Left lobe of liver (tissue), 2 donors: ENCODE data around the gene RNF31. TPM values are rescaled to one million over a fixed set of nuclear protein-coding genes. Genes with fewer than 3 reads are reported as not detected.
"Not testable (repeated sequence)": the region's sequence is repeated elsewhere in the genome, so short reads cannot be mapped to it uniquely, and the experiment has no call there.

Source experiments
- ATAC-seq: fragments of 200-7000 bp; cut with Tn5 transposase; one replicate; pipeline ENCODE4 v1.9.1; 2020; ENCODE audit warnings: mild to moderate bottlenecking, moderate library complexity
- DNase-seq: peaks from one replicate; pipeline ENCODE4 v3.0.0-alpha.2; 2020; ENCODE audit warnings: low spot score
- total RNA-seq: library from RNA; stranded (reverse); gene quantifications from one replicate; pipeline ENCODE4 v1.2.1, GENCODE V29; 2021
- donor health status: DM: no; HTN: no; CAD: no; lungs with moderate emphysema.
- donor health status: DM: no; HTN: yes; CAD: no.

Gene RNF31
- 28.6 TPM for total RNA-seq

DNA sequence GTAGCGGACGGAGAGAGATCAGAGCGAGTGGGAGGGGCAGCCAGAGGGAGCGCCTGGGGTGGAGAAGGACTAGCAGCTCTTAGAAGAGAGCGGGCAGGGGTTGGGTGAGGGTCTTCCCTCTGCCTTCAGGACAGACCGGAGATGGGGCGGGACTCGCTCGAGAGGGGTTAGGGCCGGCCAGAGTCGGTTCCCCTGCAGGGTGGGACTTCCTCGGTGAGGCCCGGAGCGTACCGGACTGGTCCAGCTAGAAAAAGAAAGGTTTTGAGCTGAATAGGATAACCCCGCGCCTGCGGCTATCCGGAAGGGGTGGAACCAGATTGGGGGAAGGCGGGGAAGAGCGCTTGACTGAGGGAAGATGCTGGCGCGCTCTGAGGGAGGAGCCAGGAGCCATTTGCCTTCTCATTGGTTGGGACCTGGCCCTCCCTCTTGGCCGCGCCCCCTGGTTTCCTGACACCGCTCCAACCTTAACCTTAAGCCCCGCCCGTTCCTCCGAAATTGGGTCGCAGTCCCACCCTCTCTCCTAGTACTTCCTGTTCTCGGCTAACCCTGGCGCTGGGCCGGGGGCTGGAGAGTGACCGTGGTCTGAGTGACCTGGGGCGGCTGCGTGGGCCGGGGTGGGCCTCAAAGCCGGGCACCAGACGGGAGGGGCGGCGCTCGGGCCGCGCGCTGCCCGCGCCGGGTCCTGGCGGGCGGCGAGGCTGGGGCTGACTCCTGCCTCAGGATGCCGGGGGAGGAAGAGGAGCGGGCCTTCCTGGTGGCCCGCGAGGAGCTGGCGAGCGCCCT, at the start of gene RNF31:
TSS of gene RNF31 (plus strand) at position 521 of the 783 bp plus-strand sequence. CDS start at position 722, 201 bp downstream.
- DNase-seq (peak; percentile 98), ATAC-seq (peak; percentile 87)

- DNase-seq (no peak), ATAC-seq (no peak)
These were observed 48.9 kb upstream of the RNF31 start for GRCh38 chr14:24098229-24098926.

DNA sequence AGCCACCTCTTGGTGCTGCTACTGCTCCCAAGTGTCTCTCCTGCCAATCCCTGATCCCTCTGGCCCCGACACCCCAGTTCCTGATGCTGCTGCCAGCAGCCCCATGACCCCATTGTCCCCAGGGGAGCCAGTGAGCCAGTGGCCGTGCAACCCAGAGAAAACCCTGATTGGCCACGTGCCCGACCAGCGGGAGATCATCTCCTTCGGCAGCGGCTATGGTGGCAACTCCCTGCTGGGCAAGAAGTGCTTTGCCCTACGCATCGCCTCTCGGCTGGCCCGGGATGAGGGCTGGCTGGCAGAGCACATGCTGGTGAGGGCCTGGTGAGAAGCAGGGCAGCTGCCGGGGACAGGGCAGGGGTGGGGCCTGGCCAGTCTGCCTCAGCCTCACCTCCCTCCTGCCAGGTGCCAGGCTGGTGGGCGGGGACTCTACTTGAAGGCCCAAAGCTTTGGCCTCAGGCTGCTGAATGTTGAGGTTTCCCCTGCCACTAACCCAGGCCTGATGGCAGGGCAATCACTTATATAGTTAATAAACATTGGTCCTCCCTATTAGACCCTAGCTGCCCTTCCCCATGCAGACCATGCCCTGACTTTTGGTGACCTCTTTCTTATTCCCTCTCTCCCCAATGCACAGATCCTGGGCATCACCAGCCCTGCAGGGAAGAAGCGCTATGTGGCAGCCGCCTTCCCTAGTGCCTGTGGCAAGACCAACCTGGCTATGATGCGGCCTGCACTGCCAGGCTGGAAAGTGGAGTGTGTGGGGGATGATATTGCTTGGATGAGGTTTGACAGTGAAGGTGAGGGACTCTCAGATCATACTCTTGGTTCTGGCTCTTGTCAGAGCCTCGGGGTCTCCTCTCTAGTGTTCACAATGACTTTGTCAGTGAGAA, 48.1 kb upstream of the RNF31 start:
- ATAC-seq, result peak; percentile 36
- peak; percentile 73 for DNase-seq

GRCh38 chr14:24100197-24100981, 46.9 kb upstream of the RNF31 start:
- no peak for DNase-seq
- ATAC-seq, result no peak

GRCh38 chr14:24100982-24101494, 46.3 kb upstream of the RNF31 start:
- no peak for DNase-seq
- ATAC-seq, result peak; percentile 5

- DNase-seq (no peak), ATAC-seq (no peak)
These were observed 44.8 kb upstream of the RNF31 start for GRCh38 chr14:24102357-24103048.

DNA sequence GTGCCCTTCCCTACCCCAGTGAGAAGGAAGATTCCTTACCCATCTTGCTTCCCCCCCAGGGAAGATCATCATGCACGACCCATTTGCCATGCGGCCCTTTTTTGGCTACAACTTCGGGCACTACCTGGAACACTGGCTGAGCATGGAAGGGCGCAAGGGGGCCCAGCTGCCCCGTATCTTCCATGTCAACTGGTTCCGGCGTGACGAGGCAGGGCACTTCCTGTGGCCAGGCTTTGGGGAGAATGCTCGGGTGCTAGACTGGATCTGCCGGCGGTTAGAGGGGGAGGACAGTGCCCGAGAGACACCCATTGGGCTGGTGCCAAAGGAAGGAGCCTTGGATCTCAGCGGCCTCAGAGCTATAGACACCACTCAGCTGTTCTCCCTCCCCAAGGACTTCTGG, 43.8 kb upstream of the RNF31 start:
- ATAC-seq, result no peak
- DNase-seq, result no peak

- DNase-seq, result not testable (repeated sequence)
- peak; percentile 7 for ATAC-seq
These were observed 41.6 kb upstream of the RNF31 start for GRCh38 chr14:24105609-24106239.

DNA sequence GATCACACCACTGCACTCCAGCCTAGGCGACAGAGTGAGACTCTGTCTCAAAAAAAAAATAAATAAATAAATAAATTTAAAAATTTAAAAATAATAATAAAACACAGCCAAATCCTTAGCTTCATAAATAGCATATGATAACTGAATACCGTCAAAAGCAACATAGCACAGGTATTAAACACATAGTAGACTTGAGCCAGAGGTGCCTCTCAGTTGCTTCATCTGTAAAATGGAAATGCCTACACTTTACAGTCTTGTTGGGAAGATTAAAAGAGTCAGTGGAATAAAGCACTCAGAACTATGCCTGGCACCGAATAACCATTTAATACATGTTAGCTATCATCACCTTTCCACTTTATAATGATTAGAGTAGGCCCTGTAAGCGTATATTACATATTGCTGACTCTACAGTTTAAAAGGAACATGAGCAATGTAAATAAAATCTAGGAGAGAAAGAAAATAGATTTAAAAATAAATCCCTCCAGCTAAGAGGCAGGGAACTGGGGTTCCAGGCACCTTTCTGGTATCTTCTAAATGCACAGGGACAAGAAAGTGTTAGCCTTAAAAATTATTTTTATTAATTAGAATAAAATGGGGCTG, 40.5 kb upstream of the RNF31 start:
- DNase-seq (no peak), ATAC-seq (no peak)

DNA sequence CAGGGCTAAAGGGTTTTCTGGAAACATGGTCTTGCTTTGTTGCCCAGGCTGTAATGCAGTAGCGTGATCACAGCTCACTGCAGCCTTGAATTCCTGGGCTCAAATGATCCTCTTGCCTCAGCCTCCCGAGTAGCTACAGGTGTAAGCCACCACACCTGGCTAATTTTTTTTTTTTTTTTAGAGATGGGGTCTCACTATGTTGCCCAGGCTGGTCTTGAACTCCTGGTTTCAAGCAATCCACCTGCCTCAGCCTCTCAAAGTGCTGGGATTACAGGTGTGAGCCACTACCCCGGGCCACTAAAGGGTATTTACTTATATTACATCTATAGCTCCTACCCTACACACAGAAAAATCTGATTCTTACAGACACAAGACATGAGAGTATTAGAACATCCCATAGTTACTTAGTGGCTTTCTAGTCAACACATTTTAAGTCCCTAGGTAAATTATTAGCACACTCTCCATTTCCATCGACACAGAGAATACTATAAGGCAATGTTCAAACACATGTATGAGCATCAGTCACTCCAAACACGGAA, 38.9 kb upstream of the RNF31 start:
- DNase-seq, result no peak
- no peak for ATAC-seq

DNA sequence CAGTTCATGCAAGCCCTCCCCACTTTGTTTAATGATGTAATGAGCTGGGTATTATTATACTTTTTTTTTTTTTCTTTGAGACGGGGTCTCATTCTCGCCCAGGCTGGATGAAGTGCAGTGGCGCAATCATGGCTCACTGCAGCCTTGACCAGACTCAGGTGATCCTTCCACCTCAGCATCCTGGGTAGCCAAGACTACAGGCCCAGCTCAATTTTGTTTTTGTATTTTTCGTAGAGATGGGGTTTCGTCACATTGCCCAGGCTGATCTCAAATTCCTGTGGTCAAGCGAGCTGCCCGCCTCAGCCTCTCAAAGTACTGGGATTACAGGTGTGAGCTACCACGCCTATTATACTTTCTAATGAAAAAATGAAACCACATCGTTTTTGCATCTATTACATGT, 37.2 kb upstream of the RNF31 start:
- DNase-seq (no peak), ATAC-seq (no peak)

- ATAC-seq (no peak), DNase-seq (no peak)
These were observed 36.8 kb upstream of the RNF31 start for GRCh38 chr14:24110523-24110922.

DNA sequence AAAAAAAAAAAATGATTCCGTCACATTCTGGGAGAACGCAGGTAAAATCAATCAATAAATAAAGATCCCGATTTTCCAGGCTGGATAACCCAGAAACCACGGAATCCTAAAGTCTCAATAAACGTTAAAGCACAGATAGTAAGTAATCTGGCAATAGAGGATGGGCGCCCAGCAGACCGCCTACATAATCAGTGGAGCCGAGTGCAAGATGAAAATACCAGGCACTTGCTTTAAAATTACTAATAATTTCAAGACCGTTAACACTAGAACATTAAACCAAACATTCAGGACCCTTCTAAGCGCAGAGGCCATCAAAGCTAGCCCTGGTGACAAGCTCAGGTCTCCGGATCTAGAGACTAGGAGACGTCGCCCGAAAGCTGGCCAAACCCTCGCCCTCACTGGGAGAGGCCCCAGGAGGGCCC, 33.9 kb upstream of the RNF31 start:
- ATAC-seq (no peak), DNase-seq (no peak)

DNA sequence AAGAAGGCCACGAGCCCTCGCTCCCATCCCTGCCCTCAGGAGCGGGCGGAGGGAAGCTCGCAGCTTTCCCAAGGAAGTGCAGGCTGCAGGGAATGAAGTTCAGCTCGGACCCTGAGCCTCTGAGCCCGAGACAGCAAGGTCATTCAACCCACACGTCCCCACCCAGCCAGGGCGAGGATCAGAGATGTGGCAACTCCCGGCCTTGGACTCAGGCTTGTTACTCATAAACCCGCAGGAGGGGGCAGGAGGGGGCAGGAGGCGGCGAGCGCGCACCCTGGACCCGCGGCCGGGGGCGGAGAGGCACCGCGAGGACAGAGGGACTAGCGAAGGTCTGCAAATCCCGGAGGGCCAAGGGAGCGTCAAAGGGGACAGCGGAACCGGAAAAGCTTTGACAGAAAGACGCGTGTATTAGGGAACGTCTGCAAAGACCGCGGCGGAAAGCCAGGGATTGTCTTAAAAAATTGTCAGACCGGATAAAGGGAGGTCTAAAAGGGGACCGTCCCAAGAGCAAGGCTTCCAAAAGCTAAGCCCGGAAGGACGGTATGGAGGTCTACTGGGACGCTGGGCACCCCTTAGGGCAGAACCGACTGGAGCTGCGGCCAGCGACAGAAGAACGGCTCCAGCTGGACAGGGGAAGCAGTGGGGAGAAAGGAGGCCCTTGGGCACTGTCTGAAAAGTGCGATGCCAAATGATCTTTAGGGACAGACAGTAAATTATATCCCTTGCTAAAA, 33.3 kb upstream of the RNF31 start:
- DNase-seq (peak; percentile 98), ATAC-seq (peak; percentile 63)

GRCh38 chr14:24114532-24115421, 32.5 kb upstream of the RNF31 start, which contains the start of the genes DCAF11 and NRL:
TSS of gene DCAF11 (plus strand) at chr14:24114777. CDS start at chr14:24115595, 818 bp downstream.
TSS of gene NRL (minus strand) at chr14:24114949. CDS start at chr14:24082848, 32,101 bp downstream.
- ATAC-seq (peak; percentile 80), DNase-seq (peak; percentile 99)

GRCh38 chr14:24115422-24116127, 31.7 kb upstream of the RNF31 start:
- ATAC-seq, result no peak
- DNase-seq, result no peak
